Stomach (tissue), 4 donors: Measurements from ENCODE around the gene CSMD2.

ENCODE experiments used
- POLR2A ChIP-seq, 4 donors: fragments of 450-650 bp; IDR thresholded peaks; one replicate each; pipeline ENCODE4 v1.6.1; 2016; ENCODE audit warnings: antibody characterized with exemption in 4 of 4, control low read depth in 2 of 4, mild to moderate bottlenecking in 1 of 4, moderate library complexity in 1 of 4
- POLR2AphosphoS5 ChIP-seq, 3 donors: sonication (generic); formaldehyde crosslinking; IDR thresholded peaks; one replicate each; pipeline ENCODE4 v1.6.1; 2016; ENCODE audit warnings: antibody characterized with exemption in 3 of 3
- TF ChIP-seq, protein P1 (sequence below), 7 experiments: fragments of 450-650 bp in 4 of 7; fragments of 200-600 bp in 3 of 7; sonication (generic) in 3 of 7; IDR thresholded peaks; one replicate each; pipeline ENCODE4 v1.5.1; 2016 to 2019; ENCODE audit warnings: antibody characterized with exemption in 7 of 7, control low read depth in 2 of 7, mild to moderate bottlenecking in 1 of 7

DNA sequence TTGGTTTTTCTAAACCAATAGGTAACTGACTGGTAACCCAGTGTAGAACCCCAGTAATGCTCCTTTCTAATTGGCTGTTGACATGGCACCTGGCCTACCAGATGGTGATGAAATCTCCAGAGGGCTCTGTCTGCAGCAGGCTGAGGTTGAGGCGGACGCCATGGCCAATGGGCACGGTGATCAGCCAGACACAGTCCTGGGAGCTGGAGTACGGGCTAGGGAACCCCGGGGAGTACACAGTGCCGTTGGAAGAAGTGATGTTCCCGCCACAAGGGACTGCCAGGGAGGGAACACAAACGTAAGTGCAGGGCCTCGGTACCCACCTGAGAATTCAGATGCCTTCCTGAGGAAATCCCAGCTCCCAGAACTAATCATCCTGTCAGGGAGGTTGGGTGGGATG lies 562.8 kb downstream of the CSMD2 start:
- TF ChIP-seq, protein P1, sequence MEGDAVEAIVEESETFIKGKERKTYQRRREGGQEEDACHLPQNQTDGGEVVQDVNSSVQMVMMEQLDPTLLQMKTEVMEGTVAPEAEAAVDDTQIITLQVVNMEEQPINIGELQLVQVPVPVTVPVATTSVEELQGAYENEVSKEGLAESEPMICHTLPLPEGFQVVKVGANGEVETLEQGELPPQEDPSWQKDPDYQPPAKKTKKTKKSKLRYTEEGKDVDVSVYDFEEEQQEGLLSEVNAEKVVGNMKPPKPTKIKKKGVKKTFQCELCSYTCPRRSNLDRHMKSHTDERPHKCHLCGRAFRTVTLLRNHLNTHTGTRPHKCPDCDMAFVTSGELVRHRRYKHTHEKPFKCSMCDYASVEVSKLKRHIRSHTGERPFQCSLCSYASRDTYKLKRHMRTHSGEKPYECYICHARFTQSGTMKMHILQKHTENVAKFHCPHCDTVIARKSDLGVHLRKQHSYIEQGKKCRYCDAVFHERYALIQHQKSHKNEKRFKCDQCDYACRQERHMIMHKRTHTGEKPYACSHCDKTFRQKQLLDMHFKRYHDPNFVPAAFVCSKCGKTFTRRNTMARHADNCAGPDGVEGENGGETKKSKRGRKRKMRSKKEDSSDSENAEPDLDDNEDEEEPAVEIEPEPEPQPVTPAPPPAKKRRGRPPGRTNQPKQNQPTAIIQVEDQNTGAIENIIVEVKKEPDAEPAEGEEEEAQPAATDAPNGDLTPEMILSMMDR (IDR thresholded peaks at IDR 0.05): no peak
- TF ChIP-seq POLR2A (IDR thresholded peaks at IDR 0.05) (no peak), POLR2AphosphoS5 (IDR thresholded peaks at IDR 0.05) (no peak)
